ENCODE data around the gene CACNA2D2. TPM values are rescaled to one million over a fixed set of nuclear protein-coding genes. Genes with fewer than 3 reads are reported as not detected.

CACNA2D2 gene
- total and polyA plus RNA-seq, 2 donors (not counting 1 experiment from before 2014, with no cell fraction given): 0.06 TPM; not detected in 1

GRCh38 chr3:50318163-50318562 lies 185.3 kb downstream of the CACNA2D2 start:
- Histone ChIP-seq H3K79me2 (ENCODE audit: control insufficient read depth, insufficient read depth, low read length) (peaks cover 23% of the 10 kb centered on the region), H2AFZ (ENCODE audit: low read length) (no peak overlapping the region), H3K27ac (ENCODE audit: insufficient read depth, low read length) (no peak overlapping the region), H3K4me1 (ENCODE audit: control insufficient read depth, extremely low read depth, insufficient read depth, low read length) (peaks cover 7% of the 10 kb centered on the region), H3K9me3 (ENCODE audit: control insufficient read depth, insufficient read depth, low read depth, low read length) (no peaks in the 10 kb centered on the region), H3K27me3 (ENCODE audit: control insufficient read depth, insufficient read depth, low read length) (no peaks in the 10 kb centered on the region), H3K4me2 (ENCODE audit: extremely low read depth, insufficient read depth, low read length) (no peak overlapping the region), H4K20me1 (ENCODE audit: control insufficient read depth, extremely low read depth, insufficient read depth, low read length) (no peaks in the 10 kb centered on the region), H3K4me3 (replicated peaks in 1 of 4; ENCODE audit: control extremely low read depth in 1 of 4, insufficient read depth in 1 of 4, low read depth in 3 of 4, low read length in 4 of 4) (no peak overlapping the region), H3K9ac (ENCODE audit: insufficient read depth, low read length) (no peak overlapping the region), H3K36me3 (ENCODE audit: control insufficient read depth, insufficient read depth, low read length) (peaks cover 18% of the 10 kb centered on the region)
- DNase-seq (ENCODE audit: low read depth in 2 of 2): no peak
- TF ChIP-seq EZH2 (IDR thresholded peaks at IDR 0.05; ENCODE audit: low read length, missing control alignments): no peak
- TF ChIP-seq CTCF (conservative IDR thresholded peaks at IDR 0.05 in 1 of 2, IDR thresholded peaks at IDR 0.05 in 1 of 2; ENCODE audit: low read depth in 1 of 2, low read length in 2 of 2): no peak

- Histone ChIP-seq H4K20me1 (ENCODE audit: control insufficient read depth, extremely low read depth, insufficient read depth, low read length) (no peaks in the 10 kb centered on the region), H3K27ac (ENCODE audit: insufficient read depth, low read length) (no peak overlapping the region), H3K9ac (ENCODE audit: insufficient read depth, low read length) (no peak overlapping the region), H3K27me3 (ENCODE audit: control insufficient read depth, insufficient read depth, low read length) (no peaks in the 10 kb centered on the region), H3K4me3 (replicated peaks in 1 of 4; ENCODE audit: control extremely low read depth in 1 of 4, insufficient read depth in 1 of 4, low read depth in 3 of 4, low read length in 4 of 4) (no peak overlapping the region), H3K4me1 (ENCODE audit: control insufficient read depth, extremely low read depth, insufficient read depth, low read length) (peaks cover 5% of the 10 kb centered on the region), H3K4me2 (ENCODE audit: extremely low read depth, insufficient read depth, low read length) (no peak overlapping the region), H2AFZ (ENCODE audit: low read length) (no peak overlapping the region), H3K36me3 (ENCODE audit: control insufficient read depth, insufficient read depth, low read length) (peaks cover 18% of the 10 kb centered on the region), H3K9me3 (ENCODE audit: control insufficient read depth, insufficient read depth, low read depth, low read length) (no peaks in the 10 kb centered on the region), H3K79me2 (ENCODE audit: control insufficient read depth, insufficient read depth, low read length) (peaks cover 23% of the 10 kb centered on the region)
- TF ChIP-seq CTCF (conservative IDR thresholded peaks at IDR 0.05 in 1 of 2, IDR thresholded peaks at IDR 0.05 in 1 of 2; ENCODE audit: low read depth in 1 of 2, low read length in 2 of 2) (no peak), EZH2 (IDR thresholded peaks at IDR 0.05; ENCODE audit: low read length, missing control alignments) (no peak)
- DNase-seq (ENCODE audit: low read depth in 2 of 2): no peak
Measured at GRCh38 chr3:50317300-50317699, 186.1 kb downstream of the CACNA2D2 start.

GRCh38 chr3:50316657-50317242 lies 186.7 kb downstream of the CACNA2D2 start:
- H3K27me3 ChIP-seq (ENCODE audit: control insufficient read depth, insufficient read depth, low read length): no peaks in the 10 kb centered on the region
- no peak overlapping the region for H2AFZ ChIP-seq (ENCODE audit: low read length)
- H3K27ac ChIP-seq (ENCODE audit: insufficient read depth, low read length): no peak overlapping the region
- no peak overlapping the region for H3K4me3 ChIP-seq (replicated peaks in 1 of 4; ENCODE audit: control extremely low read depth in 1 of 4, insufficient read depth in 1 of 4, low read depth in 3 of 4, low read length in 4 of 4)
- H3K4me2 ChIP-seq (ENCODE audit: extremely low read depth, insufficient read depth, low read length): no peak overlapping the region
- peaks cover 18% of the 10 kb centered on the region for H3K36me3 ChIP-seq (ENCODE audit: control insufficient read depth, insufficient read depth, low read length)
- TF ChIP-seq EZH2 (IDR thresholded peaks at IDR 0.05; ENCODE audit: low read length, missing control alignments) (no peak), CTCF (conservative IDR thresholded peaks at IDR 0.05 in 1 of 2, IDR thresholded peaks at IDR 0.05 in 1 of 2; ENCODE audit: low read depth in 1 of 2, low read length in 2 of 2) (no peak)
- peaks cover 5% of the 10 kb centered on the region for H3K4me1 ChIP-seq (ENCODE audit: control insufficient read depth, extremely low read depth, insufficient read depth, low read length)
- peak in 1 of 2 donors; percentile 79 for DNase-seq (ENCODE audit: low read depth in 2 of 2)
- H3K9ac ChIP-seq (ENCODE audit: insufficient read depth, low read length): no peak overlapping the region
- no peaks in the 10 kb centered on the region for H4K20me1 ChIP-seq (ENCODE audit: control insufficient read depth, extremely low read depth, insufficient read depth, low read length)
- H3K9me3 ChIP-seq (ENCODE audit: control insufficient read depth, insufficient read depth, low read depth, low read length): no peaks in the 10 kb centered on the region
- peaks cover 23% of the 10 kb centered on the region for H3K79me2 ChIP-seq (ENCODE audit: control insufficient read depth, insufficient read depth, low read length)

All from fibroblast of lung (primary cell).